HEK293 (cell line): ENCODE measurements around the gene KRTAP16-1.

Experiments
- YY1 ChIP-seq: fragments of 450-650 bp; formaldehyde crosslinking; IDR thresholded peaks from 2 replicates; pipeline ENCODE4 v1.5.1; 2018; ENCODE audit warnings: missing biosample characterization, missing genetic modification characterization
- ZFP41 ChIP-seq: fragments of 450-650 bp; formaldehyde crosslinking; IDR thresholded peaks from 2 replicates; pipeline ENCODE4 v1.5.1; 2016; ENCODE audit warnings: missing biosample characterization, missing genetic modification characterization, borderline replicate concordance
- ZNF274 ChIP-seq, 2 experiments: fragments of 200-500 bp in 1 of 2; fragments of 450-650 bp in 1 of 2; sonication (Bioruptor generic) in 1 of 2; formaldehyde crosslinking in 1 of 2; IDR thresholded peaks; 2 replicates each; pipeline versions ENCODE4 v1.5.1 to v1.6.1; 2014 to 2016; ENCODE audit warnings: borderline replicate concordance in 1 of 2, inconsistent platforms in 1 of 2, low read length in 1 of 2, missing biosample characterization in 1 of 2, missing genetic modification characterization in 1 of 2
- ZNF394 ChIP-seq: fragments of 450-650 bp; formaldehyde crosslinking; IDR thresholded peaks from 2 replicates; pipeline ENCODE4 v1.5.1; 2016; ENCODE audit warnings: missing biosample characterization, missing genetic modification characterization, mild to moderate bottlenecking, moderate library complexity, borderline replicate concordance
- ZNF404 ChIP-seq: fragments of 450-650 bp; formaldehyde crosslinking; IDR thresholded peaks from 2 replicates; pipeline ENCODE4 v1.5.1; 2017; ENCODE audit warnings: missing biosample characterization, missing genetic modification characterization
- ZNF48 ChIP-seq: fragments of 450-650 bp; formaldehyde crosslinking; IDR thresholded peaks from 2 replicates; pipeline ENCODE4 v1.5.1; 2016; ENCODE audit warnings: missing biosample characterization, missing genetic modification characterization
- TF ChIP-seq, protein P1 (sequence below): fragments of 450-650 bp; formaldehyde crosslinking; IDR thresholded peaks from 2 replicates; pipeline ENCODE4 v1.5.1; 2017; ENCODE audit warnings: missing biosample characterization, missing genetic modification characterization
- TF ChIP-seq, protein P2 (sequence below): fragments of 450-650 bp; formaldehyde crosslinking; IDR thresholded peaks from 2 replicates; pipeline ENCODE4 v1.5.1; 2016; ENCODE audit warnings: missing biosample characterization, missing genetic modification characterization
- TF ChIP-seq, protein P3 (sequence below): fragments of 450-650 bp; formaldehyde crosslinking; IDR thresholded peaks from 2 replicates; pipeline ENCODE4 v1.5.1; 2016; ENCODE audit warnings: missing biosample characterization, missing genetic modification characterization

DNA sequence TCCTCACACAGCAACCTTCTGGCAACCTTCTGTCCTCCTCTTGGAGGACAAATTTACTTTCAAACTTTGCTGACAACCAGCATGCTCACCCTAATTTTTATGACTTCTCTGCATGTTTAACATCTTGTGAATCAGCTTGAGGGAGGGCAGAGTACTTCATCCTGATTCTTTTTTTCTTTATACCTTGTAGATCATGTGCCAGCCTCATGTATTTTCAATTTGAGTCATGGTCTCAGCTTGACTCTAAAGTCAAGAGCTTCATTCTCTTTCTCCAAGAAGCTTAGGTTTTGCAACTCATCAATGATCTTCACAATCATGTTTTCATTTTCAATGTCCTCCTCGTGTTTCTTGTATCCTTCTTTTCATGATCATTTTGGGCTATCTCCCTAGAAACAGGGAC lies 37.3 kb downstream of the KRTAP16-1 start:
- TF ChIP-seq ZNF48 = no peak
- TF ChIP-seq, protein P1, sequence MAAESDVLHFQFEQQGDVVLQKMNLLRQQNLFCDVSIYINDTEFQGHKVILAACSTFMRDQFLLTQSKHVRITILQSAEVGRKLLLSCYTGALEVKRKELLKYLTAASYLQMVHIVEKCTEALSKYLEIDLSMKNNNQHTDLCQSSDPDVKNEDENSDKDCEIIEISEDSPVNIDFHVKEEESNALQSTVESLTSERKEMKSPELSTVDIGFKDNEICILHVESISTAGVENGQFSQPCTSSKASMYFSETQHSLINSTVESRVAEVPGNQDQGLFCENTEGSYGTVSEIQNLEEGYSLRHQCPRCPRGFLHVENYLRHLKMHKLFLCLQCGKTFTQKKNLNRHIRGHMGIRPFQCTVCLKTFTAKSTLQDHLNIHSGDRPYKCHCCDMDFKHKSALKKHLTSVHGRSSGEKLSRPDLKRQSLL (tag by site-specific recombination) = no peak
- TF ChIP-seq, protein P2, sequence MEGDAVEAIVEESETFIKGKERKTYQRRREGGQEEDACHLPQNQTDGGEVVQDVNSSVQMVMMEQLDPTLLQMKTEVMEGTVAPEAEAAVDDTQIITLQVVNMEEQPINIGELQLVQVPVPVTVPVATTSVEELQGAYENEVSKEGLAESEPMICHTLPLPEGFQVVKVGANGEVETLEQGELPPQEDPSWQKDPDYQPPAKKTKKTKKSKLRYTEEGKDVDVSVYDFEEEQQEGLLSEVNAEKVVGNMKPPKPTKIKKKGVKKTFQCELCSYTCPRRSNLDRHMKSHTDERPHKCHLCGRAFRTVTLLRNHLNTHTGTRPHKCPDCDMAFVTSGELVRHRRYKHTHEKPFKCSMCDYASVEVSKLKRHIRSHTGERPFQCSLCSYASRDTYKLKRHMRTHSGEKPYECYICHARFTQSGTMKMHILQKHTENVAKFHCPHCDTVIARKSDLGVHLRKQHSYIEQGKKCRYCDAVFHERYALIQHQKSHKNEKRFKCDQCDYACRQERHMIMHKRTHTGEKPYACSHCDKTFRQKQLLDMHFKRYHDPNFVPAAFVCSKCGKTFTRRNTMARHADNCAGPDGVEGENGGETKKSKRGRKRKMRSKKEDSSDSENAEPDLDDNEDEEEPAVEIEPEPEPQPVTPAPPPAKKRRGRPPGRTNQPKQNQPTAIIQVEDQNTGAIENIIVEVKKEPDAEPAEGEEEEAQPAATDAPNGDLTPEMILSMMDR (tag by site-specific recombination) = no peak
- no peak for TF ChIP-seq ZNF394
- no peak for TF ChIP-seq ZNF274 (IDR thresholded peaks at IDR 0.05; ENCODE audit: low read length)
- TF ChIP-seq ZNF274 (tag by site-specific recombination; IDR thresholded peaks at IDR 0.05; ENCODE audit: borderline replicate concordance) = no peak
- TF ChIP-seq YY1 = no peak
- TF ChIP-seq ZNF404 (tag by site-specific recombination) = no peak
- TF ChIP-seq, protein P3, sequence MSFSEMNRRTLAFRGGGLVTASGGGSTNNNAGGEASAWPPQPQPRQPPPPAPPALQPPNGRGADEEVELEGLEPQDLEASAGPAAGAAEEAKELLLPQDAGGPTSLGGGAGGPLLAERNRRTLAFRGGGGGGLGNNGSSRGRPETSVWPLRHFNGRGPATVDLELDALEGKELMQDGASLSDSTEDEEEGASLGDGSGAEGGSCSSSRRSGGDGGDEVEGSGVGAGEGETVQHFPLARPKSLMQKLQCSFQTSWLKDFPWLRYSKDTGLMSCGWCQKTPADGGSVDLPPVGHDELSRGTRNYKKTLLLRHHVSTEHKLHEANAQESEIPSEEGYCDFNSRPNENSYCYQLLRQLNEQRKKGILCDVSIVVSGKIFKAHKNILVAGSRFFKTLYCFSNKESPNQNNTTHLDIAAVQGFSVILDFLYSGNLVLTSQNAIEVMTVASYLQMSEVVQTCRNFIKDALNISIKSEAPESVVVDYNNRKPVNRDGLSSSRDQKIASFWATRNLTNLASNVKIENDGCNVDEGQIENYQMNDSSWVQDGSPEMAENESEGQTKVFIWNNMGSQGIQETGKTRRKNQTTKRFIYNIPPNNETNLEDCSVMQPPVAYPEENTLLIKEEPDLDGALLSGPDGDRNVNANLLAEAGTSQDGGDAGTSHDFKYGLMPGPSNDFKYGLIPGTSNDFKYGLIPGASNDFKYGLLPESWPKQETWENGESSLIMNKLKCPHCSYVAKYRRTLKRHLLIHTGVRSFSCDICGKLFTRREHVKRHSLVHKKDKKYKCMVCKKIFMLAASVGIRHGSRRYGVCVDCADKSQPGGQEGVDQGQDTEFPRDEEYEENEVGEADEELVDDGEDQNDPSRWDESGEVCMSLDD (tag by site-specific recombination) = no peak
- TF ChIP-seq ZFP41 (tag by site-specific recombination) = no peak
